HG03460 (cell line): ENCODE data around the gene IGFBP7.

Experiments used
- ATAC-seq: cut with Tn5 transposase; IDR thresholded peaks from one replicate; pipeline ENCODE4 v1.9.1; 2021; ENCODE audit not compliant: unreplicated experiment

Gene IGFBP7

DNA sequence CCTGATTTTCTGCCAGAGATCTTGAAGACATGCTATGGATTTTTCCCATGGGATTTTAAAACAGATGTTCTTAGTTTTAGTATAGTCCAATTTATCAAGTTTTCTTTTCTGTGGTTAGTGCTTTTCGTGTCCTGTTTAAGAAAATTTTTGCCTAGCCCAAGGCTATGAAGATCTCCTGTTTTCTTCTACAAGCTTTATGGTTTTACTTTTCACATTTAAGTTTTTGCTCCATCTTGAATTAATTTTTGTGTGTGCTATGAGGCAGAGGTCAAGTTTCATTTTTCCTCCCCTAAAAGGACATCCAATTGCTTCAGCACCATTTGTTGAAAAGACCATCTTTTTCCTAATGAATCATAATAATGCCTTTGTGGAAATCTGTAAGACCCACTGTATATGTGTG is 65.9 kb downstream of the IGFBP7 start:
- no peak for ATAC-seq

- no peak for ATAC-seq
Observed at GRCh38 chr4:57043347-57044251, 66.6 kb downstream of the IGFBP7 start.

- ATAC-seq, result no peak
Observed at GRCh38 chr4:57042711-57043169, 67.4 kb downstream of the IGFBP7 start.

DNA sequence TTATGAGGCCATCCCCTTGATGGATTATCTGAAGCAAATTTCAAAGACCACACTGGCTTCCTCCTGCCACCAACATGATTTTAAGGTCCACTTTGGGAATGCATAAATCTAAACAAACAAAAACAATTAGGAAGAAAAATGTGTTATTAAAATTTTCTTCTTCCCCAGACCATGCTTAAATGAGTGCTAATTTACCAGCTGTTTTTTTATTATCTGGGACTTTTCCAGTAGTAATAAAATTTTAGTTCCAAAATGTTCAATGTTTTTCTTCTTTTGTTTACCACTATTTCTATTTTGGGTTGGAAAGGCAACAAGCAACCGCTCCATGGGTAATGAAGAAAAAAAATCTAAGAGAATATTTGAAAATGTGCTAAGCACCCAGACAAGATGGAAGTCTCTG is 69.2 kb downstream of the IGFBP7 start:
- ATAC-seq, result no peak

DNA sequence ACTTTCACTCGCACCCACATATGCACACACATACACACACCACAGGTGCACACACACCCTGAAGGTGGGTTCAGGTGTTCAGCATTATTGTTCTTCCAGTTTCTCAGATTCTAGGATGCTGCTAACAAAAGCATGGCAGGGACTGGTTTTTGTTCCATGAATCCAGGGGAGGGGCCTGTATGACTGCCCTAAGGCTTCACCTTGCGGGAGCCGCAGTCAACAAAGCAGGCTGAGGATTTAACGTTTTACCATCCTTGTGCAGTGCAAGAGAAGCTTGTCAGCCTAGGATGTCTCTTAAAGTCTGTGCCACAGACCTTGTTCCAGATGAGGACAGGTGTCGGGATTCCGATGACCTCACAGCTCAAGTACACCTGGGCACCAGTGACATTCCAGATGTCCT is 69.7 kb downstream of the IGFBP7 start:
- ATAC-seq, result no peak

GRCh38 chr4:57039345-57039744 is 70.8 kb downstream of the IGFBP7 start:
- no peak for ATAC-seq

GRCh38 chr4:57037982-57038604 is 72.1 kb downstream of the IGFBP7 start:
- ATAC-seq, result no peak

DNA sequence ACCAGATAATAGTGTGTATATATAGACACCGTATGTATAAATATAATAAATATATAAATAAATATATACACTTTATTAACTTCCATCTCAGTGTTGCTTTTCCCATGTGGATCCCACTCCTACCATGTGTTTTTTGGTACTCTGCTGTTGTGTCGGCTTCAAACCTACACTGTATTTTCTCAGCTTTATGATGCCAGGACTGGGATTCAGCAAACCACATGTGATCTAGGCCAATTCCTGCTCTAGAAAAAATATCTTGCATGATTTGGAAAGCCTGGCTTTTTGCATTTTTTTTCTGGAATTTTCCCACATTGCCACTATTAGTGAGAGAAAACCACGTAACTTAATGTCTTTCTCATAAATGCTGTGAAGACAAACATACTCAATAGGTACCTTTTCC is 75.7 kb downstream of the IGFBP7 start:
- no peak for ATAC-seq

DNA sequence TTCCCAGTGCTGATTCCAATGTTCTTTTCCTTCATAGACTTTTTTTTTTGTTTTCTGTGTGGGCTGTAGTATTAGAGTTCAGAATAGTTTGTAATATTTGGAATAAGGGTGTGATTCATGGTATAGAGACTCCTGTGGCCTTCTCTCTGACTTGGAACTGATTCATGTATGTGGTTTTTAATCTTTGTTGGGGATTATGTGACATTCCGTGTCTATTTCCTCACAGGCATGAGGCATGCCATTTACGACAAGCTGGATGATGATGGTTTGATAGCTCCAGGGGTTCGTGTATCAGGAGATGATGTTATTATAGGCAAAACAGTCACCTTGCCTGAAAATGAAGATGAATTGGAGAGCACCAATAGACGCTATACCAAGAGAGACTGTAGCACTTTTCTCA is 87.1 kb downstream of the IGFBP7 start:
- no peak for ATAC-seq

GRCh38 chr4:57020467-57021101 is 89.6 kb downstream of the IGFBP7 start:
- no peak for ATAC-seq

- ATAC-seq, result no peak
Observed at GRCh38 chr4:57018980-57019379, 91.2 kb downstream of the IGFBP7 start.

- no peak for ATAC-seq
Observed at GRCh38 chr4:57013543-57014120, 96.6 kb downstream of the IGFBP7 start.

DNA sequence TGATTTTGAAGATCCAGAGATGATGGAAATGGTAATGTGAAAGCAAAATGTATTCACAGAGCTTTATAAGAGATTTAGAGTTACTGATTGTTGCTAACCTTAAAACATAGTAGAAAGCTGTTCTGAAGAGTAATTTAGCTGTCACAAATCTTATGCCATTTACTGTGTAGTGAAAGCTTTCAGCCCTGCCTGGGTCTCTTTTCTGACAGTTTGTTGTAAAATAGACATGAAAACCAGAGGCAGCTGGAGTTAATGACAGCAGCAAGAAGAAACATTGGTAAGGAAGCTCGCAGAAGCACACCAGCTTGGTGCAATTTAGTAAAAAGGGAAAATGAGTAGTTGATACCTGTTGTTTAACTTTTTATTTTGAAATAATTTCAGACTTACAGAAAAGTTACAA is 110.4 kb downstream of the IGFBP7 start:
- no peak for ATAC-seq

DNA sequence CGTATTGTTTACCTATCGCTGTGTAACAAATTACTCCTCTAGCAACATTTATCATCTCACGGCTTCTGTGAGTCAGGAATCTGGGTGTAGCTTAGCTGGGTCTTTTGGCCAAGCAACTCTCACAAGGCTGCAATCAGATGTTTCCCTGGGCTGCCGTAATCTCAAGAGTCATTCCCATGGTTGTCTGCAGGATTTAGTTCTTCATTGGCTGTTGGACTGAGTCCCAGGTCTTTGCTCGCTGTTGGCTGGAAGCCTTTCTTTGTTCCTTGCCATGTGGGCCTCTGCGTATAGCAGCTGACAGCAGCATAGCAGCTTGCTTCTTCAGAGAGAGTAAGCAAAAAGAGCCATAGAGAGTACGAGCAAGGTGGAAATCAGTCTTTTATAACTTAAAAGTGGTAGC is 114.7 kb downstream of the IGFBP7 start:
- no peak for ATAC-seq

DNA sequence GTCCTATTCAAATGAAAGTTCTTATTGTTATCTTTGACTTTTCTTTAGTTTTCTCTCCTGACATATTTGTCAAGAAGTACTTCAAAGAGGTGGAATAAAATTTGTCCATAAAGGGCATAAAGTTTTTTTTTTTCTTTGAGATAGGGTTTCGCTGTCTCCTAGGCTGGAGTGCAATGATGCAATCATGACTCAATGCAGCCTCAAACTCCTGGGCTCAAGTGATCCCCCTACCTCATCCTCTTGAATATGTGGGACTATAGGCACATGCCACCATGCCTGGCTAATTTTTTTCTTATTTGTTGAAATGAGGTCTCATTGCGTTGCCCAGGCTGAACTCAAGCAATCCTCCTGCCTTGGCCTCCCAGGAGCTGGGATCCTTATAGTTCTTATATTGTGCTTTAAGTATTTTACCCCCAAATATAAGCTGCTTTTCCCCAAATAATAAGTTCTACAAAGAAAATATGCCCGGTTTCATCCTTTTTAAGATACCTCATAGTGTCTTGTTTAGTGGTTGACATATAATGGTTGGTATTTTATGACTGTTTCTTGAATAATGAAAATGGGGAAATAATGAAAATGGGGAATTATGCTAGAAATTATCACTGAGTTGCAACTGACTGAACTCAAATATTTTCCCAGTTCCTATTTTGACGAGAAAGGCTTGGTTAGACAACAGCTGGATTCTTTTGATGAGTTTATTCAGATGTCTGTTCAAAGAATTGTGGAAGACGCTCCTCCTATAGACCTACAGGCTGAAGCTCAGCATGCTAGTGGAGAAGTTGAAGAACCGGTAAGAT is 119.9 kb downstream of the IGFBP7 start:
- no peak for ATAC-seq

DNA sequence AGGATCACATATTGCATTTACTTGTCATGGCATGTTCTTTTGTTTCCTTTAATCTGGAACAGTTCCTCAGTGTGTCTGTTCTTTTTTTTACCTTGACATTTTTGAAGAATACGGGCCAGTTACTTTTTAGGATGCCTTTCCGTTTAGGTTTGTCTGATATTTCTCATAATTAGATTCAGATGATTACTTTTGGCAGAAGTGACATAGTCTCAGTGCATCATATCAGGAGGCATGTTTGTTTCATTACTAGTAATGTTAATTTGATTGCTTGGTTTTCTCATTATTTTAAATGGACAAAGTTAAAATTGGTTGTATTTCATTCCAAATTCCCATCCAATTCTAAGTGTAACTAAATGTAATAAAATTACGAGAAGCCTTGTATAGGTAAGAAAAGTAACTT is 123.2 kb downstream of the IGFBP7 start:
- ATAC-seq, result no peak

DNA sequence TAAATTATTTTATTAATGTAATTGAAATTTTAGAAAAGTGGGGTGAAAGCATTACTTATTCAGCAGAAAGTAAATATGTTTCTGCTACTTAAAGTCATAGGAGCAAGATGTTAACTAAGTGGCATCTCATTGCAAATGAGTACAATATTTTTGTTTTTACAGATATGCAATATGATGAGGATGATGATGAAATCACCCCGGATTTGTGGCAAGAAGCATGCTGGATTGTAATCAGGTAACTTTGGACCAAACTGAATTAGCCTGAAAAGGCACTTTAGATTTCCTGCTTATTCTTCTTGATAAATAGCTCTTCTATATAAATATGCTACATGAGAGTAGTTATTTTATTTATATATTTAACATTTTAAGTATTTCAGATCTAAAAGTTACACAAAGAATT is 124.0 kb downstream of the IGFBP7 start:
- ATAC-seq, result no peak

DNA sequence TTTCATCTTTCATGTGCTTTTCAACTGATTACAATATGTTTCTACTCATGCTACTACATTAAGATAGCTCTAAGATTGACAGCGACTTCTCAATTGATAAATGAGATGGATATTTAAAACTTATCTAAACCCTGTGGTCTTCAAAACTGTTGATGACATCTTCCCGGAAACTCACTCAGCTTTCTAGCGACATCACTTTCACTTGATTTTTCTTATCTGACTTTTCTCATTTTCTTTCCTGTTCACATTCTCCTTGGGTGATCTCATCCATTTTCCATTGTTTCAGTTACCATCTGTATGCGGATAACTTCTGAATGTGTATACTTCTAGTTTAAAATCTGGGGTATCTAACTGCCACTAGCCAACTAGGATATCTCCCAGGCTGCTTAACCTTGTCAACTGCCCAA is 128.4 kb downstream of the IGFBP7 start:
- ATAC-seq, result no peak
